GM12878 (cell line): ENCODE results near the gene GLUD1. TPM values are rescaled to one million over a fixed set of nuclear protein-coding genes. Genes with fewer than 3 reads are reported as not detected.

ENCODE experiments used
- ATAC-seq: fragments of 200-7000 bp; cut with Tn5 transposase; 3 replicates; pipeline ENCODE4 v1.9.1; 2020; ENCODE audit warnings: mild to moderate bottlenecking, moderate library complexity
- BruUV-seq: library from RNA; stranded (reverse); fragments of 400-500 nt; replicated peaks from 2 replicates; lab custom pipeline; 2021; lab: Mats Ljungman, UMichigan
- CTCF ChIA-PET: fragments of 300-600 bp; sonication (Branson Sonifier 250); formaldehyde crosslinking; extraction: SDS; loops from one replicate; lab custom pipeline; 2021; ENCODE audit warnings: inconsistent platforms; lab: Yijun Ruan, JAX
- POLR2A ChIA-PET: fragments of 350-600 bp; formaldehyde crosslinking; extraction: SDS; loops from one replicate; lab custom pipeline; 2021; ENCODE audit warnings: inconsistent platforms; lab: Charles Lee
- RAD21 ChIA-PET: fragments of 300-600 bp; sonication (Branson Sonifier 250); formaldehyde crosslinking; loops from one replicate; lab custom pipeline; 2023; ENCODE audit warnings: antibody characterized with exemption; ENCODE audit not compliant: unreplicated experiment; lab: Charles Lee
- SMC1A ChIA-PET: fragments of 300-600 bp; sonication (Branson Sonifier 250); formaldehyde crosslinking; loops from one replicate; lab custom pipeline; 2023; ENCODE audit not compliant: unreplicated experiment, uncharacterized antibody; lab: Charles Lee
- DNase-seq: peaks from one replicate; pipeline ENCODE4 v3.0.0-alpha.2; 2011; ENCODE audit warnings: low read depth, low spot score
- FAIRE-seq: peaks from 3 replicates; lab custom pipeline; 2011; peaks lifted over from hg19 to GRCh38; lab: Jason Lieb, UNC
- H2AFZ ChIP-seq: 2 replicates; pipeline ENCODE4 v1.6.0; 2011; ENCODE audit warnings: low read depth, low read length, control low read depth; ENCODE audit not compliant: control insufficient read depth
- H3K27ac ChIP-seq: 2 replicates; pipeline ENCODE4 v1.5.1; 2011; ENCODE audit warnings: control low read depth; ENCODE audit not compliant: control insufficient read depth, insufficient read depth
- H3K27me3 ChIP-seq, 2 experiments: replicated peaks in 1 of 2; 2 replicates each; pipeline versions ENCODE4 v1.6.0 to v1.6.1; 2011; ENCODE audit warnings: low read length in 1 of 2; ENCODE audit not compliant: control insufficient read depth in 2 of 2, insufficient read depth in 2 of 2
- H3K36me3 ChIP-seq, 2 experiments: 2 replicates each; pipeline ENCODE4 v1.5.1; 2011; ENCODE audit warnings: low read length in 1 of 2; ENCODE audit not compliant: control insufficient read depth in 2 of 2, insufficient read depth in 2 of 2
- H3K4me1 ChIP-seq: 2 replicates; pipeline ENCODE4 v1.6.1; 2011; ENCODE audit warnings: mild to moderate bottlenecking, low read length, moderate library complexity, mixed read lengths; ENCODE audit not compliant: control insufficient read depth, insufficient read depth
- H3K4me2 ChIP-seq: 2 replicates; pipeline ENCODE4 v1.6.0; 2011; ENCODE audit warnings: control low read depth; ENCODE audit not compliant: control insufficient read depth, insufficient read depth
- H3K4me3 ChIP-seq: fragments of 200-600 bp; sonication (generic); 2 replicates; pipeline ENCODE4 v1.5.1; 2016
- H3K79me2 ChIP-seq: 2 replicates; pipeline ENCODE4 v1.6.0; 2011; ENCODE audit warnings: low read length; ENCODE audit not compliant: control insufficient read depth, insufficient read depth
- H3K9ac ChIP-seq: 2 replicates; pipeline ENCODE4 v1.8.0; 2011; ENCODE audit warnings: low read length, control low read depth, mixed read lengths; ENCODE audit not compliant: control insufficient read depth, insufficient read depth
- H3K9me3 ChIP-seq: replicated peaks from 3 replicates; pipeline ENCODE4 v1.5.1; 2011; ENCODE audit warnings: mild to moderate bottlenecking, low read length; ENCODE audit not compliant: control insufficient read depth, insufficient read depth
- H4K20me1 ChIP-seq: 2 replicates; pipeline ENCODE4 v1.6.0; 2011; ENCODE audit not compliant: control insufficient read depth, insufficient read depth
- CHD4 ChIP-seq: fragments of 200-600 bp; sonication (generic); IDR thresholded peaks from 2 replicates; pipeline ENCODE4 v1.6.1; 2016; ENCODE audit warnings: mild to moderate bottlenecking
- CREB1 ChIP-seq: IDR thresholded peaks from 2 replicates; pipeline ENCODE4 v1.6.1; 2012; ENCODE audit warnings: low read depth, mild to moderate bottlenecking, inconsistent platforms
- ELK1 ChIP-seq: IDR thresholded peaks from 2 replicates; pipeline ENCODE4 v1.6.1; 2012; ENCODE audit warnings: low read depth, low read length, improper control_type of control experiment
- EP300 ChIP-seq, 2 experiments: fragments of 150-350 bp in 1 of 2; IDR thresholded peaks; 2 replicates each; pipeline ENCODE4 v1.6.1; 2011 to 2012; ENCODE audit warnings: low read depth in 2 of 2, low read length in 2 of 2, borderline replicate concordance in 1 of 2, improper control_type of control experiment in 1 of 2, inconsistent platforms in 1 of 2; ENCODE audit not compliant: control insufficient read depth in 1 of 2
- GATAD2B ChIP-seq: fragments of 450-650 bp; conservative IDR thresholded peaks from 2 replicates; pipeline ENCODE4 v1.6.1; 2017; ENCODE audit warnings: low read depth, mild to moderate bottlenecking, moderate library complexity
- HDAC6 ChIP-seq: fragments of 200-600 bp; sonication (generic); IDR thresholded peaks from one replicate; pipeline ENCODE4 v1.8.0; 2017; ENCODE audit warnings: antibody characterized with exemption; ENCODE audit not compliant: unreplicated experiment
- IRF3 ChIP-seq: fragments of 450-650 bp; IDR thresholded peaks from 2 replicates; pipeline ENCODE4 v1.6.1; 2014; ENCODE audit warnings: mild to moderate bottlenecking
- NFYA ChIP-seq: IDR thresholded peaks from 2 replicates; pipeline ENCODE4 v1.6.1; 2011; ENCODE audit warnings: low read depth, mild to moderate bottlenecking, low read length, improper control_type of control experiment, borderline replicate concordance
- SMAD1 ChIP-seq: fragments of 450-650 bp; IDR thresholded peaks from 2 replicates; pipeline ENCODE4 v1.6.1; 2018; ENCODE audit warnings: mild to moderate bottlenecking, low read depth; ENCODE audit not compliant: partially characterized antibody
- SMC3 ChIP-seq: IDR thresholded peaks from 2 replicates; pipeline ENCODE4 v1.6.1; 2011; ENCODE audit warnings: low read length, improper control_type of control experiment, borderline replicate concordance
- SPI1 ChIP-seq: IDR thresholded peaks from 2 replicates; pipeline ENCODE4 v1.6.1; 2011; ENCODE audit warnings: low read depth, mild to moderate bottlenecking, low read length, moderate library complexity, borderline replicate concordance; ENCODE audit not compliant: insufficient read depth
- SREBF1 ChIP-seq: IDR thresholded peaks from 2 replicates; pipeline ENCODE4 v1.6.1; 2012; ENCODE audit warnings: mild to moderate bottlenecking, low read length
- ZNF207 ChIP-seq: fragments of 450-650 bp; IDR thresholded peaks from 2 replicates; pipeline ENCODE4 v1.6.1; 2014; ENCODE audit warnings: antibody characterized with exemption, mild to moderate bottlenecking, borderline replicate concordance
- WGBS: methylation state at CpG from one replicate; pipeline ENCODE4 v1.1.6; 2016; ENCODE audit warnings: low lambda C conversion rate; ENCODE audit not compliant: insufficient replicate concordance, insufficient coverage; ENCODE audit errors: missing lambda C conversion rate; 5-methylcytosine and 5-hydroxymethylcytosine counted together
- in situ Hi-C: fragments of 300-500 bp; cut with MboI; formaldehyde crosslinking; loops from 9 replicates; pipeline ENCODE4 v1.14.3; 2018; ENCODE audit warnings: mixed read lengths
- intact Hi-C: fragments of 100-400 bp; cut with micrococcal nuclease; formaldehyde crosslinking; loops from one replicate; pipeline ENCODE4 v1.14.2; 2022; ENCODE audit not compliant: unreplicated experiment
- polyA plus RNA-seq, 11 experiments: library from polyadenylated mRNA; depleted of rRNA in 4 of 11; unstranded in 6 of 11; stranded (reverse) in 5 of 11; fragments of >200 nt; fragmentation: Nextera tagmentation in 4 of 11; fragmentation: Illumina TruSeq in 1 of 11; extraction: Ambion mirVana in 4 of 11; extraction: Trizol in 1 of 11; gene quantifications; 1 replicate in 1 of 11; 2 replicates in 10 of 11; pipeline versions ENCODE4 v1.2.1 to v1.2.3, GENCODE V29; 2011 to 2016; ENCODE audit warnings: inconsistent platforms in 2 of 11, missing spikeins in 2 of 11, low read depth in 1 of 11
- total RNA-seq, 4 experiments: library from RNA; depleted of rRNA in 3 of 4; stranded (reverse); fragments of >200 nt in 3 of 4; fragmentation: Illumina TruSeq in 1 of 4; extraction: Trizol in 1 of 4; gene quantifications; 2 replicates each; pipeline versions ENCODE4 v1.2.1 to v1.2.3, GENCODE V29; 2013 to 2021

GLUD1 gene
- total and polyA plus RNA-seq, 10 of the 15 experiments (the other 5 are each of a cell fraction or from before 2014, with no cell fraction given): 26.1 to 109 (median 81.4) TPM

- Histone ChIP-seq H3K4me2 (no peak overlapping the region), H3K4me1 (no peaks in the 10 kb centered on the region; the same call in 1 of the 2 replicates), H3K27ac (no peak overlapping the region), H3K9ac (no peak overlapping the region), H3K36me3 (no peaks in the 10 kb centered on the region; a peak in 1 of 4 replicates), H3K9me3 (no peaks in the 10 kb centered on the region), H4K20me1 (no peaks in the 10 kb centered on the region), H3K79me2 (peaks cover 78% of the 10 kb centered on the region), H3K27me3 (no peaks in the 10 kb centered on the region), H3K4me3 (0 out of 2 replicates have a peak overlapping the region, but pooled peaks have one; percentile 13), H2AFZ (no peak overlapping the region)
- in situ Hi-C loops: no loop called here
- ChIA-PET POLR2A (interaction anchor here (3.0 kb wide), 1 partner anchor 125 kb away, joined by 7 read pairs; no protein-coding TSS in a partner anchor), CTCF (interaction anchor here (0.9 kb wide), 1 partner anchor 120 kb away, joined by 4 read pairs; no protein-coding TSS in a partner anchor), RAD21 (no interaction called here)
- no peak for ATAC-seq
- no TSS peak for BruUV-seq
- no peak for FAIRE-seq
- DNase-seq: no peak
- WGBS: 75% methylated on average over 4 of the region's 4 CpGs
- intact Hi-C loops: loop anchor here (5.0 kb wide), 1 partner anchor 123 kb away; the partner anchor contains the start of gene ADIRF
- TF ChIP-seq IRF3 (no peak), ZNF207 (no peak), CREB1 (no peak), NFYA (no peak), GATAD2B (no peak), SMAD1 (no peak), SPI1 (no peak), EP300 (IDR thresholded peaks at IDR 0.05; ENCODE audit: borderline replicate concordance in 1 of 2, control insufficient read depth in 1 of 2, low read depth in 2 of 2, low read length in 2 of 2) (no peak), SREBF1 (no peak), SMC3 (no peak), CHD4 (no peak), ELK1 (no peak), HDAC6 (no peak)
- TF ChIP-seq, all 136 proteins: peak for 0
- SMC1A ChIA-PET: interaction anchor here (1.4 to 3.9 kb wide), 2 partner anchors 7 to 10 kb away, joined by 4 to 35 read pairs; no protein-coding TSS in a partner anchor
These were observed 3.9 kb downstream of the GLUD1 start for GRCh38 chr10:87090779-87091178.
